HuH-7.5 (cell line): ENCODE results near the gene FEM1B.

Experiments
- DNase-seq: peaks from one replicate; pipeline ENCODE4 v3.0.0; 2011; ENCODE audit warnings: low spot score

FEM1B gene

GRCh38 chr15:68326711-68327354 lies 49.3 kb downstream of the FEM1B start:
- DNase-seq: no peak

DNA sequence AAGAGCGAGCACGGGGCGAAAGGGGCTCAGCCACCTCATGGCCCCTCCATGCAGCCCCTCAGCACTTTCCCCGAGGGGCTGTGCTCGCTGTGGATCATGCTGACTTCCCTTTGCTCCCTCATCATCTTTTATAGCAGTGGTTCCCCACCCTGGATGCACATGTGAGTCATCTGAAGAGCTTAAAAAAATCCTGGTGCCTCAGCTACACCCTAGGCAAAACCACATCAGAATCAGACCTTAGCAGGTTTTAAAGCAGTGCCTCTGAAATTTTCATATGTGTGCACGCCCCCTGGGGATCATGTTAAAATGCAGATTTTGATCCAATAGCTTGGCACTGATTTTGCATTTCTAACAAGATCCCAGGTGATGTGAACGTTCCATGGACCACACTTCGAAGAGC lies 50.9 kb downstream of the FEM1B start:
- no peak for DNase-seq

- DNase-seq: no peak
These were observed 51.4 kb downstream of the FEM1B start for GRCh38 chr15:68328964-68329363.

DNA sequence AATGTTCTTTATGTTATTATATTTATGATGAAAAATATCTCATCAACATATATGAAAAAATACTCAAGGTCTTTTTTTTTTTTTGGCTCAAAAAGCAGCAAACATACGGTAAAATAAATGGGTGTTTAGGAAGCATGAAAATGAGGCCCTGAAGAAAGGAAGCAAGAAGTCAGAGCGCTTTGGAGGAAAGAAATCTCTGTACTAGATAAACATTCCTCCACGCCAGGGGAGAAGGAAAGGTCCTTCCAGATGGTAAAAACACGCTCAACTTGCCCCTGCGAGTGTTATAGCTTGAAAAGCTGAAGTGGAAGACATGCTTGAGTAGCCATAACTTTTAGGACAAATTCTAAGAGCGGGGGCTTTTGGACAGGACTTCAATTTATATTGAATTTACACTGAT lies 52.9 kb downstream of the FEM1B start:
- no peak for DNase-seq

DNA sequence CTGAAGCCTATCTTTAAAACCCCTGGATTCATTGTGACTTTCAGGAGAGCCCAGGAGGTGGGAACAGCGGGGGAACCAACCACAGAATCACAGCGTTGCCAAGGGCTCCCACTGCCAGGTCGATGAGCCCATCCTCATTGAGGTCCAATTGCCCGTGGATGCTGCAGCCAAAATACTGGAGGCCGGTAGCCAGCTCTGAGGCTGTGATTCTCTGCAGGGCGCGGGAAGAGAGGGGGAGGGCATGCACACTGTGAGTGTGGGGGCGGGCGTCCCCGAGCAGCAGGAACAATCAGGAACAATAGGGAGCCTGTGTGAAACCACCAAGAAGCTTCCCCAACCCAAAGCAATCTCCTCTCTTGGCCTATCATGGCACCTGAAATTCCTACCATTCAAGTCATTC lies 53.4 kb downstream of the FEM1B start:
- no peak for DNase-seq

GRCh38 chr15:68332266-68332665 lies 54.7 kb downstream of the FEM1B start:
- no peak for DNase-seq

DNA sequence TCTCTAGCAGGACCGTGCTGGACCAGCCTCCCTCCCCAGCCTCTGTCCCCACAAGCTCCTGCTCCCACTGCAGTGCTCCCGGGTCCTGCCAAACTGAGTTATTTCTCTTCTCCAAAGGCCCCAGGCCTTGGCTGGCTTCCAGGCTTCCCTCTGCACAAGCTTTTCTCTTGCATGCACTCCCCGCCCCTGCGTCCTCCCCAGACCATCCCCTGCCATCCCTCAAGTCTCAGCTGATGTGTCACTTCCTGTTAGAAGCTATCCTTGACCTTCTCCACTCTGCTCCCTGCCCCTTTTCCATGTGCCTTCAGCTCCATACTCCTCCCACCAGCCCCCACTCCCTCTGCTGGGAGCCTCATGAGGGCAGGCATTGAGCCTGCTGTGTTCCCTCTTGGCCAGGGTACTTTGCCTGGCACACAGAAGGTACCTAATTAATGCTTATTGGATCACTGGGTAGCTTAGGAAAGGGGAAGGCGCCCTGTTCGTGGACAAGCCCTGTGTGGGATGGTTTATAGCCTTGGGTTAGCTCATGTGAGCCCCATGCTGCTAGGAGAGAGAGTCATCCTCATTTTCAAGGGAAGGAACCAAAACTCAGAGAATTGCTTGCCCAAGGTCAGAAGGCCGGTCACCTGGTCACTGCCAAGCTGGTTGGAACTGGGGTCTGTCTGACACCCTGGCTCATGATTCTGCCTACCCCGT lies 56.4 kb downstream of the FEM1B start:
- no peak for DNase-seq

GRCh38 chr15:68334661-68335124 lies 57.1 kb downstream of the FEM1B start:
- no peak for DNase-seq

DNA sequence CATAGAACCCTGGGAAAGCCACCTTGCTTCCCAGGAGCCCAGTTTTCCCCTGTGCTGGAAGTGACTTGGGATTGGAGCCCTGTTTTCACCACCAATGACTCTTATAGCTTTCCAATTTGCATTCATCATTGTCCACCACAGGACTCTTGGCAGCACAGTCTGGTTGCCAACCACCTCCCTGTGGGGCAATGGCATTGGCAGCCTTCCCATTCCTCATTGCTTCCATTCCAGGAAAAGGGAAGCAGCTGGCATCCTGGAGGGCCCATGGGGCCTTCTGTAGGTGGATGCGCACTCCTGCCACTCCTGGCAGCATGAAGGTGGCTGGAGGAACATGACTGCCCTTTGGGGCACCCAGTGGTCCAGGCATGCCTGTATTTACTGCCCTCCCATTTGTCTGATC lies 57.7 kb downstream of the FEM1B start:
- no peak for DNase-seq

DNA sequence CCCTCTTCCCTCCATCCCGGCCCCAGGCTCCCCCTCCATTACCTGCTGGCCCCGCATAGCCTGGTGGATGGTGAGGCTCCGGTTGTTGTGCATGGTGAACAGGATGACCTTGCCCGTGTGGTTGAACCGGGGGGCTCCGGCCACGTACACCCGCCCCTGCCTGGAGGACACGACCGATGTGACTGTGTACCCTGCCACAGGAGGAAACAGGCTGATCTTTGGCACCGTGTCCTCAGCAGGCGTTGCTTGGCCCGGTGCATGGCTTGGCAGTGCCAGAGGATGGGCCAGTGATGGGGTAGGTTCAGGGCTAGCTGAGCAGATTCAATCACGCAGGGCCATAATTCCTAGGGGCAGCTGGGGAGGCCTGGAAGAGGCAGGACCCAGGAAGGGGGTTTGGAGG lies 58.1 kb downstream of the FEM1B start:
- no peak for DNase-seq

DNA sequence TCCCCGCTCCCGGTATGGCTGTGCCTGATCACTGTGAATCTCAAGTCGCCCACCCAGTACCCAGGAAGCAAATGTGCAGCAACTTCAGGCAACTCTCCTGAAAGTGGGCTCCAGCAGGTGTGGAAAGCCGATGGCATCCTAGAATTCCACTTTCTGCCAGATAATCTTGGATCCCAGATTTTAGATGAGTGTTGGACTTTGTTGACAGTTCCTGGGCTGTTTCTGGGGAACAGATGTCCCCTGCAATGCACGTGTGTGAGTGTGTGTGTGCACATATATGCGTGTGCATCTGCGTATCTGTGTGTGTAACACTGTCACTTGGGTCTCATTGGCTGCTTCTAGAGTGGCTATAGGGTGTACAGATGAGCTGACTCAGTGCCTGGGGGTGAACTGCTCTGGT lies 59.0 kb downstream of the FEM1B start:
- no peak for DNase-seq

DNA sequence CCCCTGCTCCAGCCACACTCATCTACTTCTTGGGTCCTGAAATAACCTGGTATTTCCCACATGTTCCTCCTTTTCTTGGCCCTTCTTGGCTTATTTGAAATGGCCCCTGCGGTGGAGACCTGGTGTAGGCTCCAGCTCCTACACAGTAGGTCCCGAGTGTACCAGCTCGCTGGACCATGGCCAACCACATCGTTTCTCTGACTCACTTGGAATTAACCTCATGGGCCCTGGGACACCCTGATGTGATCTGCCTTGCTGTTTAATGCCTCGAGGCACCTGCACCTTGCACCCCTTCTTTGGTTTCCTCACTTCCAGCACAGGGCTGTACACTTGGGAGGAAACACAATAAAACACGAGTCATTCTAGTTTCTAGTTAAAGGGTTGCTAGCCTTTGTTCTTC lies 60.3 kb downstream of the FEM1B start:
- no peak for DNase-seq

DNA sequence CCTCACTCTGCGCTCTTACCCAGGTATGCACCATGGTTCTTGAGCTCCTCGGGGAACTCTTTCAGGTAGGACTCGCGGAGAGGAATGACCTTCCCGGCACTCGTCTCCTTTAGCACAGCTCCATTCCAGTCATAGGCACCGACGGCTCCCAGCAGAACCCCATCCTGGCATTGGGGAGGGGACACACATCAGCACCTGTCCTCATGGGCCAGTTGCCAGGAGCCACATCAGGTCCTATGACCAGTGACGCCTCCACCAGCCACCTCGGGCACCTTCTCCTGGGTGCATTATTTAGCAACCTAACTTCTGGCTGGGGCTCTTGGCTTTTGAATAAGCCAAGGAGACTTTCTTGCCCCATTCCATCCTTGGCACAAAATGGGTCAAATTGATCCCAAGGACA lies 61.9 kb downstream of the FEM1B start:
- DNase-seq: no peak

DNA sequence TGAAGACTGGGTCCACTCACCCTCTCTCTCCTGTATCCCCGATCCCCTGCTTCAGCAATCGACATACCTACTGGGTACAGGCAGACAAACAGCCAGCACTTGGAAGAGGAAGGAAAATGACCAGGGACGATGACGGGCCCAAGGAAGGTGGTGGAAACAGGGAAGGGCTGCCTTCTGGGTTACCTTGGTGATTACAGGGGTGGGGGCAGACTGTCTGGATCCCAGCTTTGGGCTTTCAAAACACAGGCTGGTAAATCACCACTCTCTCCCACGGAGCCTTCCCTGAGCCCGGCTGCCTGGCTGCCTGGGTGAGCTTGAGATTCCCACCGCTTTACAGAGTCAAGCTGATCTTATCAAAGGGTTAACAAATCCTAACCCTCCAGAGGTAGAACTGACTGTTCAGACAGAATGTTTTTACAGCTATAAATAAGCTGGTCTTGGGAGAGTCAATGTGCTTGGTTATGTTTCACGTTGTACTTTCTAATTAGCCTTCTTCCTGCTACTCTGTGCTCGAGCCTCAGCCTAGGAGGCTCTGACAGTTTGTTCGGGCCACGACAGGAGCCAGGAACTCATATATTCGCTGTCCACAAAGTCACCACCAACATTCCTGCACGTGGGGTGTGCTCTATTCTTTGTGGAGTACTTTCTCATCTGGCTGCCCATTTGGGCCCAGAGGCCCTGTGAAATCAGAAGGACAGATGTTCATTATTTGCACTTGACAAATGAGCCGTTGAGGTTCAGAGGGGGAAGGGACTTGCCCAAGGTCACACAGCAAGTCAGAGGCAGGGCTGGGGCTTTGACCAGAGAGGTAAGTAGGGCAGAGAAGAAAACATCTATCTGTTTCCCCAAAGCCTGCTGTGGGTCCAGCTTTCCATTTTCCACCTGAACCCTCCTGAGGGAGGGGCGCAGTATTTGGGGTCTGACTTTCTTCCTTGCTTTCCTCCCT lies 63.5 kb downstream of the FEM1B start:
- DNase-seq: no peak

DNA sequence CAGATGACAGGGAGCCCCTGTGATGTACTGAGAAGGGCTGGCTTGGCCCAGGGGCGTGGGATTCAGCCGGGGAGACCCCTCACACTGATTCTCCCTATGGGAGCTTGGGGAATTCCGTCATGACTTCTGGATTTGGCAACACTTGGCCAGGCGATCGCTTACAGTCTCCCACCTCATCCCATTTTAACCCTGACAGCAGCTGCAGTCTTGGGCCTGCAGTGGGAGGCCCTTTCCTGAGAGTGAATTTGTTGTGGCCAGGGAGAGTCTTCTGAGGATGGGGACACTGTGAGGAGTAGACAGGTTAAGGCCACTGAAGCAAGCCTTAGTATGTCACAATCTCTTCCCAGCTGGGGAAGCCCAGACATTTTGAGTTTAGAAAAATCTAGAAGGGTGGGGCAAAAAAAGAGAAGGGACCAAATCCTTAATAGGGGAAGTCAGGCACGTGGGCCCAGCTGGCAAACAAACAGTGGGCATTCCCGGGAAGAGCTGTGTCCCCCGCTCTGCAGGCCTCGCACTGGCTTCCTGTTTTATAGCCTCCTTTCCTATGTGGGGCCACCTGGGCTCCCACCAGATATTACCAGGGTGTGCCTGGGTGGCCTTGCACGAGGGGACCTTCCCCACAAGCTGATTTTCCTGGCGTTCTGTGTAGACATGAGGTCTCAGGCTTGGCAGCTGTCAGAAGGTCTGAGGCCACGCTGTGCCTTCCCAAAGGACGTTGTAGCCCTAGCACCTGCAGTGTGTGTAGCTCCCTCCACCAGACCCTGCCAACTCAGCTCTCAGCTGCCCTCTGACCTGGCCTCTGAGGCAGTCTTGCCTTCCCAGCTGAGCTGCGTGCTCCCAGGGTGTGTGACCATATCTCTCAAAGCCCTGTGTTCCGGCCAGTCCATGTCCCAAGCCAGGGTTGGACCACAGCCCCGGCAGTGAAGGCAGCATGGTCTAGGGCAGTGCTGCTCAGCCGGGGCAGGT lies 64.5 kb downstream of the FEM1B start:
- no peak for DNase-seq

DNA sequence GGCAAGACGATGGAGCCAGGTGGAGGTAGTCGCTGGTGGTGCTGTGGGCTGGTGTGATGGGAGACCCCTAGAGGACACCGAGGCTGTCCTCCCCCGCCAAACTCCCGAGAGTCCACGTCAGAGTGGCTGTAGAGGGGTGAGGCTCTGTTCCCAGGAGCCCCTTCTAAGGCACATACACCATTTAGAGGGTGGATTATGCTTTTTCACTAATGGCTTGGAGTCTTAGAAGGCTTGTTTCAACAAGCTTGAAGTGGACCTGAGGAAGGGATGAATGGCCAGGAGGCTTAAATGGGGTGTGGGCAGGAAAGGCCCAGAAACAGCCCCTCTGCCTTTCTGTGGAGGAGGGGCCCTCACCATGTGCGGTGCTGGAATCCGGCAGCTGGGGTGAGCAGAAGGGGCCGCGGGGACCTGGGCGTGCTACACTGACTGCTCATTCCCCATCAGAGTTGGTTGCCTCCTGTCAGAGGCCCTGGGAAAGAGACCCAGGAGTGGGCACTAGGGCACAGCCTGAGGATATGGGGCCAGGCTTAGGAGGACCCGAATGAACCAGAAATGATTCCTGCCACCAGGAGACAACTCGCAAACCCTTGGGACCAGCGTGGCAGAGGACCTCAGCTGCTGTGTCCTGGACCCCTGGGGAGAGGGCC lies 66.2 kb downstream of the FEM1B start:
- no peak for DNase-seq

GRCh38 chr15:68344600-68344999 lies 67.1 kb downstream of the FEM1B start:
- DNase-seq: no peak
